ENCODE results near the gene SCN5A. TPM values are rescaled to one million over a fixed set of nuclear protein-coding genes. Genes with fewer than 3 reads are reported as not detected.

The SCN5A gene
- total RNA-seq, 1 experiment from 2014 or later = 11.5 TPM

- TF ChIP-seq REST (IDR thresholded peaks at IDR 0.05; ENCODE audit: low read depth) = no peak
These were observed 117.0 kb downstream of the SCN5A start (continued) for GRCh38 chr3:38532529-38532928.

GRCh38 chr3:38528457-38528856 is 121.0 kb downstream of the SCN5A start:
- DNase-seq (ENCODE audit: low read depth, low spot score) (no peak), ATAC-seq (peak; percentile 78)
- no TSS peak for BruUV-seq (replicated peaks)
- H3K9ac ChIP-seq (ENCODE audit: low read length) = no peak overlapping the region
- peaks cover 6 to 13% of the 10 kb centered on the region in 2 experiments; a peak in 2 of 4 replicates for H3K36me3 ChIP-seq (ENCODE audit: control insufficient read depth in 1 of 2, insufficient read depth in 2 of 2, low read length in 2 of 2)
- no peaks in the 10 kb centered on the region for H4K20me1 ChIP-seq (ENCODE audit: insufficient read depth)
- no peak overlapping the region for H3K4me3 ChIP-seq (replicated peaks in 1 of 2; ENCODE audit: low read depth in 1 of 2, low read length in 2 of 2)
- intact Hi-C loops (cut with micrococcal nuclease) = loop anchor here (10.0 kb wide), 1 partner anchor 476 kb away; no protein-coding TSS in a partner anchor
- no peak overlapping the region for H2AFZ ChIP-seq (ENCODE audit: low read depth, low read length, poor library complexity, severe bottlenecking)
- no peaks in the 10 kb centered on the region for H3K27me3 ChIP-seq (ENCODE audit: insufficient read depth, low read length)
- CTCF ChIA-PET = no interaction called here
- no peak overlapping the region for H3K4me2 ChIP-seq (ENCODE audit: low read length)
- no peak overlapping the region for H3K27ac ChIP-seq (ENCODE audit: low read depth, low read length)
- POLR2A ChIA-PET = no interaction called here
- H3K9me3 ChIP-seq (ENCODE audit: control insufficient read depth in 1 of 2, insufficient read depth in 1 of 2, low read depth in 1 of 2, low read length in 2 of 2) = no peaks in the 10 kb centered on the region
- H3K9me2 ChIP-seq (ENCODE audit: insufficient read depth) = no peaks in the 10 kb centered on the region
- H3K79me2 ChIP-seq (ENCODE audit: insufficient read depth, low read length) = no peaks in the 10 kb centered on the region
- no peaks in the 10 kb centered on the region for H3K4me1 ChIP-seq (ENCODE audit: control insufficient read depth in 1 of 2, insufficient read depth in 2 of 2, low read length in 2 of 2)
- peak; percentile 9 to 28 (median 16); a peak in 3 of 6 replicates for TF ChIP-seq CTCF (IDR thresholded peaks at IDR 0.05 in 2 of 3, conservative IDR thresholded peaks at IDR 0.05 in 1 of 3; ENCODE audit: borderline replicate concordance in 1 of 3, insufficient read depth in 1 of 3, low read depth in 2 of 3, low read length in 2 of 3)
- no peak for TF ChIP-seq ZFX (IDR thresholded peaks at IDR 0.05)
- TF ChIP-seq RAD21 (IDR thresholded peaks at IDR 0.05; ENCODE audit: low read depth) = peak; percentile 37
- RAD21 ChIA-PET (ENCODE audit: low non-redundant PET in 1 of 2, low total read pairs in 2 of 2, uncharacterized antibody in 2 of 2, unreplicated experiment in 2 of 2) = no interaction called here
